Measurements from ENCODE around the gene TAF1L. TPM values are rescaled to one million over a fixed set of nuclear protein-coding genes. Genes with fewer than 3 reads are reported as not detected.
A peak's percentile ranks its signal among the peaks of the same experiment; 100 is the strongest.
"Not testable (repeated sequence)": the region's sequence is repeated elsewhere in the genome, so short reads cannot be mapped to it uniquely, and the experiment has no call there.

The TAF1L gene
- polyA plus RNA-seq, 1 donor (not counting 4 experiments of a cell fraction or from before 2014, with no cell fraction given), result not detected

DNA sequence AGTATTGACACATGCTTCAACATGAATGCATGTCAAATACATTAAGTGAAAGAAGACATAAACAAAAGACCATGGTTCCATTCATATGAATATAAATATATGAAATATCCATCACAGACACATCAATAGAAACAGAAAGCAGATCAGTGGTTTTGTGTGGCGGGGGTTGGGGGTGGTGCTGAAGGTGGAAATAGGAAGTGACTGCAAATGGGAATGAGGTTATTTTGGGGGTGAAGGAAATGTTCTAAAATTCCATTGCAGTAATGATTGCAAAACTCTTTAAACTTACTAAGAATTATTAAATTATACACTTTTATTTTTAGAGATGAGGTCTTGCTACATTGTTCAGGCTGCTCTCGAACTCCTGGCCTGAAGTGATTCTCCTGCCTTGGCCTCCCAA lies 28.7 kb downstream of the TAF1L start:
- Histone ChIP-seq H3K36me3 (ENCODE audit: control insufficient read depth in 2 of 2, extremely low read depth in 1 of 2, insufficient read depth in 2 of 2, low read length in 2 of 2) (no peaks in the 10 kb centered on the region), H3K9ac (ENCODE audit: control insufficient read depth, extremely low read depth, insufficient read depth, low read length) (no peak overlapping the region), H3K9me1 (ENCODE audit: control insufficient read depth, extremely low read depth, insufficient read depth, low read length) (no peaks in the 10 kb centered on the region), H3K27me3 (ENCODE audit: control insufficient read depth, extremely low read depth, insufficient read depth, low read length) (no peaks in the 10 kb centered on the region), H3K9me3 (ENCODE audit: control insufficient read depth, low read depth, low read length) (no peaks in the 10 kb centered on the region), H4K20me1 (ENCODE audit: control insufficient read depth, extremely low read depth, insufficient read depth, low read length) (no peaks in the 10 kb centered on the region), H3K4me1 (ENCODE audit: control insufficient read depth, extremely low read depth, insufficient read depth, low read length) (peaks cover 4% of the 10 kb centered on the region), H3K79me2 (ENCODE audit: control insufficient read depth, insufficient read depth, low read length) (no peaks in the 10 kb centered on the region), H2AFZ (ENCODE audit: control insufficient read depth, low read length) (no peak overlapping the region), H3K27ac (ENCODE audit: control insufficient read depth, insufficient read depth, low read length) (no peak overlapping the region), H3K4me2 (ENCODE audit: control insufficient read depth, extremely low read depth, insufficient read depth, low read depth, low read length) (no peak overlapping the region), H3K4me3 (ENCODE audit: control insufficient read depth in 2 of 3, extremely low read depth in 1 of 3, insufficient read depth in 2 of 3, low read depth in 1 of 3, low read length in 3 of 3) (no peak overlapping the region)
- TF ChIP-seq EZH2 (IDR thresholded peaks at IDR 0.05; ENCODE audit: low read length), result no peak
- TF ChIP-seq, protein P1, sequence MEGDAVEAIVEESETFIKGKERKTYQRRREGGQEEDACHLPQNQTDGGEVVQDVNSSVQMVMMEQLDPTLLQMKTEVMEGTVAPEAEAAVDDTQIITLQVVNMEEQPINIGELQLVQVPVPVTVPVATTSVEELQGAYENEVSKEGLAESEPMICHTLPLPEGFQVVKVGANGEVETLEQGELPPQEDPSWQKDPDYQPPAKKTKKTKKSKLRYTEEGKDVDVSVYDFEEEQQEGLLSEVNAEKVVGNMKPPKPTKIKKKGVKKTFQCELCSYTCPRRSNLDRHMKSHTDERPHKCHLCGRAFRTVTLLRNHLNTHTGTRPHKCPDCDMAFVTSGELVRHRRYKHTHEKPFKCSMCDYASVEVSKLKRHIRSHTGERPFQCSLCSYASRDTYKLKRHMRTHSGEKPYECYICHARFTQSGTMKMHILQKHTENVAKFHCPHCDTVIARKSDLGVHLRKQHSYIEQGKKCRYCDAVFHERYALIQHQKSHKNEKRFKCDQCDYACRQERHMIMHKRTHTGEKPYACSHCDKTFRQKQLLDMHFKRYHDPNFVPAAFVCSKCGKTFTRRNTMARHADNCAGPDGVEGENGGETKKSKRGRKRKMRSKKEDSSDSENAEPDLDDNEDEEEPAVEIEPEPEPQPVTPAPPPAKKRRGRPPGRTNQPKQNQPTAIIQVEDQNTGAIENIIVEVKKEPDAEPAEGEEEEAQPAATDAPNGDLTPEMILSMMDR (optimal IDR thresholded peaks at IDR 0.05 in 1 of 3, IDR thresholded peaks at IDR 0.05 in 1 of 3, conservative IDR thresholded peaks at IDR 0.05 in 1 of 3; ENCODE audit: extremely low read depth in 1 of 3, insufficient read depth in 2 of 3, low read length in 3 of 3), result no peak
- dilution Hi-C loops (cut with MboI; ENCODE audit: extremely low pct_ligation_motif_present, low sequenced_read_pairs), result no loop called here
- FAIRE-seq (no peak), DNase-seq (ENCODE audit: low read depth, low spot score) (no peak)

DNA sequence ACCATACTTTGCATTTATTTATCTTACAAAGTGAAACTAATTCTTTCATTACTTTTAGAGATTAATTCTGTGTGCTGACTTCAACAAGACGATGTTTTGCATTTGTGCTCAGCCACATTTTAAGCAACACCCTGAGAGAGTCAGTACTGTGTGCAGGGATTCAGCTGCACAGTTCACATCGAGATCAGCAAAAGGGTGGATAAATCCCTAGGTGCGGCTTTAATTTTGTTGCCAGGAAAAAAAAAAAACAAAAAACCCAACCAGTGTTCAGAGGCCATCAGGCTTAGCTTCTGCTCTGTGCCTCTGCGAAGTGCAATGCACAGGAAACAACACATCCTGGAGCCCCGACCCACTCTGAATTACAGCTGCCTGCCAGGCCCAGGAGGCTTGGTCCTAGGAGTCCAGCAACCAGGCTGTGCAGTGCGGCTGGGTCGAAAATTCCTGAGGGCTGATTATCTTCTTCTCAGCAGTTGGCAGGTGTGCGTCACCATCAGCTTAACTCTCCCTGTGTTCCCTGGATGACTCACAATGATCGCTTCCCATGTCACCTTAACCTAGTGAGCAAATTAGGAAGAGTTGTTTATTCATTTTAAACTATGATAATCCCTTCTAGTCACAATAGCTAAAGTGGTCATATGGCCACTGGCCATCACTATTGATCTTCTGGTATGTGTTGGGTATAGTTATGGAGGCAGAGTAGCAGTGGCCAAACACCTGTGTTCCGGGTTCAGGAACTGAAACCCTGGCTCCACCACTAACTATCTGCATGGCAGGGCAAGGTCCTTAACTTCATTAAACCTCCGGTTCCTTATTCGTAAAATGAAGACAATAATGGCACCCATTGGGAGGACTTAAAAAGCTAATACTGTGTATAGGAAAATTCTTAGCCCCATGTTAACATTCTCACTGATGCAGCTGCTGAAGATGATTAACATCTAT lies 31.3 kb downstream of the TAF1L start:
- DNase-seq (ENCODE audit: low read depth, low spot score), result peak; percentile 33
- H4K20me1 ChIP-seq (ENCODE audit: control insufficient read depth, extremely low read depth, insufficient read depth, low read length), result no peaks in the 10 kb centered on the region
- no peak overlapping the region for H3K9ac ChIP-seq (ENCODE audit: control insufficient read depth, extremely low read depth, insufficient read depth, low read length)
- TF ChIP-seq, protein P1 (optimal IDR thresholded peaks at IDR 0.05 in 1 of 3, IDR thresholded peaks at IDR 0.05 in 1 of 3, conservative IDR thresholded peaks at IDR 0.05 in 1 of 3; ENCODE audit: extremely low read depth in 1 of 3, insufficient read depth in 2 of 3, low read length in 3 of 3), result no peak
- TF ChIP-seq EZH2 (IDR thresholded peaks at IDR 0.05; ENCODE audit: low read length), result no peak
- H3K79me2 ChIP-seq (ENCODE audit: control insufficient read depth, insufficient read depth, low read length), result no peaks in the 10 kb centered on the region
- no peaks in the 10 kb centered on the region for H3K9me3 ChIP-seq (ENCODE audit: control insufficient read depth, low read depth, low read length)
- no peaks in the 10 kb centered on the region for H3K9me1 ChIP-seq (ENCODE audit: control insufficient read depth, extremely low read depth, insufficient read depth, low read length)
- H3K4me1 ChIP-seq (ENCODE audit: control insufficient read depth, extremely low read depth, insufficient read depth, low read length), result peaks cover 4% of the 10 kb centered on the region
- no peak overlapping the region for H3K4me3 ChIP-seq (ENCODE audit: control insufficient read depth in 2 of 3, extremely low read depth in 1 of 3, insufficient read depth in 2 of 3, low read depth in 1 of 3, low read length in 3 of 3)
- H3K4me2 ChIP-seq (ENCODE audit: control insufficient read depth, extremely low read depth, insufficient read depth, low read depth, low read length), result peak overlapping the region; percentile 12
- H3K27ac ChIP-seq (ENCODE audit: control insufficient read depth, insufficient read depth, low read length), result no peak overlapping the region
- no peak overlapping the region for H2AFZ ChIP-seq (ENCODE audit: control insufficient read depth, low read length)
- H3K27me3 ChIP-seq (ENCODE audit: control insufficient read depth, extremely low read depth, insufficient read depth, low read length), result peaks cover 4% of the 10 kb centered on the region
- FAIRE-seq, result peak; percentile 76
- no peaks in the 10 kb centered on the region for H3K36me3 ChIP-seq (ENCODE audit: control insufficient read depth in 2 of 2, extremely low read depth in 1 of 2, insufficient read depth in 2 of 2, low read length in 2 of 2)
- dilution Hi-C loops (cut with MboI; ENCODE audit: extremely low pct_ligation_motif_present, low sequenced_read_pairs), result no loop called here

DNA sequence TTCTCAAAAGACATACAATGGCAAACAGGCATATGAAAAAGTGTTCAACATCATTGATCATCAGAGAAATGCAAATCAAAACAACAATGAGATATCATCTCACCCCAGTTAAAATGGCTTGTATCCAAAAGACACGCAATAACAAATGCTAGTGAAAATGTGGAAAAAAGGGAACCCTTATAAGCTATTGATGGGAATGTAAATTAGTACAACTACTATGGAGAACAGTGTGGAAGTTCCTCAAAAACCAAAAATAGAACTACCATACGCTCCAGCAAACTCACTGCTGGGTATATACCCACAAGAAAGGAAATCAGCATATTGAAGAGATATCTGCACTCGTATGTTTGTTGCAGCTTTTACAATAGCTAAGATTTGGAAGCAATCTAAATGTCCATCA lies 36.4 kb downstream of the TAF1L start:
- H3K9ac ChIP-seq (ENCODE audit: control insufficient read depth, extremely low read depth, insufficient read depth, low read length); H3K4me1 ChIP-seq (ENCODE audit: control insufficient read depth, extremely low read depth, insufficient read depth, low read length); H3K27me3 ChIP-seq (ENCODE audit: control insufficient read depth, extremely low read depth, insufficient read depth, low read length); H3K27ac ChIP-seq (ENCODE audit: control insufficient read depth, insufficient read depth, low read length); H3K36me3 ChIP-seq (ENCODE audit: control insufficient read depth in 2 of 2, extremely low read depth in 1 of 2, insufficient read depth in 2 of 2, low read length in 2 of 2); H3K9me1 ChIP-seq (ENCODE audit: control insufficient read depth, extremely low read depth, insufficient read depth, low read length); H3K9me3 ChIP-seq (ENCODE audit: control insufficient read depth, low read depth, low read length); DNase-seq (ENCODE audit: low read depth, low spot score); H3K4me2 ChIP-seq (ENCODE audit: control insufficient read depth, extremely low read depth, insufficient read depth, low read depth, low read length); H4K20me1 ChIP-seq (ENCODE audit: control insufficient read depth, extremely low read depth, insufficient read depth, low read length); FAIRE-seq; H3K4me3 ChIP-seq (ENCODE audit: control insufficient read depth in 2 of 3, extremely low read depth in 1 of 3, insufficient read depth in 2 of 3, low read depth in 1 of 3, low read length in 3 of 3); H3K79me2 ChIP-seq (ENCODE audit: control insufficient read depth, insufficient read depth, low read length); H2AFZ ChIP-seq (ENCODE audit: control insufficient read depth, low read length); dilution Hi-C loops (cut with MboI; ENCODE audit: extremely low pct_ligation_motif_present, low sequenced_read_pairs): not testable (repeated sequence)

Data from keratinocyte (primary cell).